ENCODE measurements around the gene TRAF3IP3.

The TRAF3IP3 gene

GRCh38 chr1:209800984-209801834, 45.4 kb downstream of the TRAF3IP3 start:
- peak; percentile 34 for DNase-seq (ENCODE audit: low spot score)

GRCh38 chr1:209802117-209802779, 46.4 kb downstream of the TRAF3IP3 start:
- DNase-seq (ENCODE audit: low spot score) = no peak

- no peak for DNase-seq (ENCODE audit: low spot score)
These were observed 46.9 kb downstream of the TRAF3IP3 start for GRCh38 chr1:209802780-209803152.

GRCh38 chr1:209803568-209803967, 47.7 kb downstream of the TRAF3IP3 start:
- DNase-seq (ENCODE audit: low spot score) = no peak

GRCh38 chr1:209805341-209805781, 49.5 kb downstream of the TRAF3IP3 start:
- no peak for DNase-seq (ENCODE audit: low spot score)

- peak; percentile 83 for DNase-seq (ENCODE audit: low spot score)
These were observed 50.3 kb downstream of the TRAF3IP3 start, which contains the start of gene IRF6 for GRCh38 chr1:209805875-209806760. Gene IRF6 (minus strand): TSS chr1:209806142. CDS start chr1:209801413, 4,729 bp downstream.

- DNase-seq (ENCODE audit: low spot score) = no peak
These were observed 51.7 kb downstream of the TRAF3IP3 start for GRCh38 chr1:209807509-209807908.

- peak; percentile 90 for DNase-seq (ENCODE audit: low spot score)
These were observed 52.3 kb downstream of the TRAF3IP3 start for GRCh38 chr1:209808059-209808581.

GRCh38 chr1:209809611-209810010, 53.8 kb downstream of the TRAF3IP3 start:
- no peak for DNase-seq (ENCODE audit: low spot score)

GRCh38 chr1:209810783-209811182, 54.9 kb downstream of the TRAF3IP3 start:
- DNase-seq (ENCODE audit: low spot score) = no peak

- no peak for DNase-seq (ENCODE audit: low spot score)
These were observed 58.0 kb downstream of the TRAF3IP3 start for GRCh38 chr1:209813902-209814301.

- DNase-seq (ENCODE audit: low spot score) = no peak
These were observed 59.6 kb downstream of the TRAF3IP3 start for GRCh38 chr1:209815490-209815889.

GRCh38 chr1:209815931-209816341, 60.1 kb downstream of the TRAF3IP3 start:
- no peak for DNase-seq (ENCODE audit: low spot score)

GRCh38 chr1:209816923-209817322, 61.1 kb downstream of the TRAF3IP3 start:
- DNase-seq (ENCODE audit: low spot score) = no peak

- no peak for DNase-seq (ENCODE audit: low spot score)
These were observed 61.8 kb downstream of the TRAF3IP3 start for GRCh38 chr1:209817691-209818090.

- no peak for DNase-seq (ENCODE audit: low spot score)
These were observed 63.2 kb downstream of the TRAF3IP3 start for GRCh38 chr1:209819058-209819457.

- DNase-seq (ENCODE audit: low spot score) = no peak
These were observed 65.1 kb downstream of the TRAF3IP3 start for GRCh38 chr1:209820986-209821385.

- no peak for DNase-seq (ENCODE audit: low spot score)
These were observed 66.9 kb downstream of the TRAF3IP3 start for GRCh38 chr1:209822706-209823105.

- peak; percentile 69 for DNase-seq (ENCODE audit: low spot score)
These were observed 67.5 kb downstream of the TRAF3IP3 start for GRCh38 chr1:209823143-209824041.

- no peak for DNase-seq (ENCODE audit: low spot score)
These were observed 70.0 kb downstream of the TRAF3IP3 start for GRCh38 chr1:209825591-209826434.
